WERI-Rb-1 (cell line): ENCODE data around the gene GMDS.

Experiments used
- DNase-seq: peaks from one replicate; pipeline ENCODE4 v3.0.0-alpha.2; 2020
- H3K27ac ChIP-seq: fragments of 250-450 bp; sonication (Bioruptor Pico); 2 replicates; pipeline ENCODE4 v1.5.1; 2020; ENCODE audit warnings: mild to moderate bottlenecking, moderate library complexity
- H3K27me3 ChIP-seq: fragments of 250-450 bp; sonication (Bioruptor Pico); 2 replicates; pipeline ENCODE4 v1.5.1; 2021; ENCODE audit warnings: mild to moderate bottlenecking, low read depth, moderate library complexity; ENCODE audit not compliant: insufficient read depth, severe bottlenecking
- H3K36me3 ChIP-seq: fragments of 250-450 bp; sonication (Bioruptor Pico); 2 replicates; pipeline ENCODE4 v1.5.1; 2020; ENCODE audit warnings: mild to moderate bottlenecking, moderate library complexity
- H3K4me3 ChIP-seq: 2 replicates; pipeline ENCODE4 v1.5.1; 2011; ENCODE audit warnings: low read depth, mild to moderate bottlenecking, control low read depth, low read length
- H3K9me3 ChIP-seq: fragments of 250-450 bp; sonication (Bioruptor Pico); 2 replicates; pipeline ENCODE4 v1.5.1; 2021; ENCODE audit warnings: mild to moderate bottlenecking, moderate library complexity; ENCODE audit not compliant: severe bottlenecking
- CTCF ChIP-seq: IDR thresholded peaks from 2 replicates; pipeline ENCODE4 v1.5.1; 2011; ENCODE audit warnings: low read depth, mild to moderate bottlenecking, control low read depth, inconsistent platforms, low read length

The GMDS gene

GRCh38 chr6:2108700-2109306 lies 136.6 kb downstream of the GMDS start:
- H3K27me3 ChIP-seq = no peaks in the 10 kb centered on the region
- no peak for DNase-seq
- H3K27ac ChIP-seq = no peak overlapping the region
- no peak for TF ChIP-seq CTCF
- H3K9me3 ChIP-seq = no peaks in the 10 kb centered on the region
- H3K36me3 ChIP-seq = no peaks in the 10 kb centered on the region
- no peak overlapping the region for H3K4me3 ChIP-seq

- H3K4me3 ChIP-seq = no peak overlapping the region
- H3K36me3 ChIP-seq = no peaks in the 10 kb centered on the region
- no peak for TF ChIP-seq CTCF
- DNase-seq = no peak
- no peak overlapping the region for H3K27ac ChIP-seq
- H3K27me3 ChIP-seq = no peaks in the 10 kb centered on the region
- no peaks in the 10 kb centered on the region for H3K9me3 ChIP-seq
Observed at GRCh38 chr6:2104524-2104880, 140.9 kb downstream of the GMDS start.

- no peak overlapping the region for H3K4me3 ChIP-seq
- TF ChIP-seq CTCF = peak; percentile 57
Observed at GRCh38 chr6:2103765-2104523, 141.5 kb downstream of the GMDS start.

GRCh38 chr6:2102966-2103365 lies 142.4 kb downstream of the GMDS start:
- TF ChIP-seq CTCF = no peak
- H3K27ac ChIP-seq = no peak overlapping the region

More at GRCh38 chr6:2103765-2104523, 141.5 kb downstream of the GMDS start:
- H3K27ac ChIP-seq = no peak overlapping the region
- DNase-seq = no peak
- no peaks in the 10 kb centered on the region for H3K27me3 ChIP-seq
- no peaks in the 10 kb centered on the region for H3K9me3 ChIP-seq
- no peaks in the 10 kb centered on the region for H3K36me3 ChIP-seq

GRCh38 chr6:2102316-2102883 lies 143.0 kb downstream of the GMDS start:
- Histone ChIP-seq H3K9me3 (no peaks in the 10 kb centered on the region), H3K36me3 (no peaks in the 10 kb centered on the region), H3K27me3 (no peaks in the 10 kb centered on the region), H3K27ac (no peak overlapping the region), H3K4me3 (no peak overlapping the region)
- no peak for DNase-seq
- TF ChIP-seq CTCF = no peak

More at GRCh38 chr6:2102966-2103365, 142.4 kb downstream of the GMDS start:
- H3K9me3 ChIP-seq = no peaks in the 10 kb centered on the region
- H3K36me3 ChIP-seq = no peaks in the 10 kb centered on the region
- H3K4me3 ChIP-seq = no peak overlapping the region
- no peaks in the 10 kb centered on the region for H3K27me3 ChIP-seq
- no peak for DNase-seq
